ENCODE results near the gene COLQ. TPM values are rescaled to one million over a fixed set of nuclear protein-coding genes. Genes with fewer than 3 reads are reported as not detected.

COLQ gene
- total and polyA plus RNA-seq, 2 experiments from 2014 or later = 0.32 to 0.93 TPM

DNA sequence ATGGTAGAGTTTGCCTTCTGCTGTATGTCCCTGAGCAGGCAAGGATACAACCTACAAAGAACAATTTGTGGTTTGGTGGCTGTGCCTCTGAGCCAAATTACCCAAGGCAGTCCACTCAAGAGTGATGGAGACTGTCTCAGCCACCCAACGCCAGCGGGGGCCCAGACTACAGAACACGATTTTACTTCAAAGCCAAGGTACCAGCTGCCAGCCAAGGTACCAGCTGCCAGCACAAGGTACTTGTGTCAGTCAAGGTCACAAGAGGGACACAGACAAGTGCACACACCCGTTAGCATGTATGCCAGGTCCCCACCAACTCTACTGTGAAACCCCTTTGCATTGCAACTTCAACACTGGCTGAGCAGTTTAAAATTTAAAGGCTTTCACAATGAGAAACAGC lies 23.5 kb downstream of the COLQ start:
- Histone ChIP-seq H3F3A (ENCODE audit: insufficient read depth) (peaks cover 19% of the 10 kb centered on the region), H3K79me2 (ENCODE audit: insufficient read depth) (no peaks in the 10 kb centered on the region), H3K4me1 (ENCODE audit: insufficient read depth) (peaks cover 15% of the 10 kb centered on the region), H3K27ac (no peak overlapping the region), H4K20me1 (ENCODE audit: insufficient read depth) (no peaks in the 10 kb centered on the region), H3K36me3 (ENCODE audit: low read depth) (no peaks in the 10 kb centered on the region), H3K4me2 (ENCODE audit: unreplicated experiment) (no peak overlapping the region), H3K4me3 (no peak overlapping the region), H3K9me3 (ENCODE audit: low read depth) (no peaks in the 10 kb centered on the region), H3K9ac (no peak overlapping the region), H2AFZ (no peak overlapping the region), H3K27me3 (replicated peaks; ENCODE audit: insufficient read depth) (no peaks in the 10 kb centered on the region), H3K9me2 (ENCODE audit: insufficient read depth) (no peaks in the 10 kb centered on the region)
- no peak for DNase-seq
- no peak for TF ChIP-seq EZH2 (IDR thresholded peaks at IDR 0.05; ENCODE audit: insufficient read depth, poor library complexity, severe bottlenecking)
- no peak for TF ChIP-seq EZH2phosphoT487 (IDR thresholded peaks at IDR 0.05; ENCODE audit: insufficient read depth, low read depth)
- WGBS, 2 experiments (ENCODE audit: low coverage in 1 of 2, low lambda C conversion rate in 2 of 2, missing lambda C conversion rate in 2 of 2) = 63 to 65% methylated on average over 4 of the region's 4 CpGs
- in situ Hi-C loops (cut with MboI) = no loop called here

DNA sequence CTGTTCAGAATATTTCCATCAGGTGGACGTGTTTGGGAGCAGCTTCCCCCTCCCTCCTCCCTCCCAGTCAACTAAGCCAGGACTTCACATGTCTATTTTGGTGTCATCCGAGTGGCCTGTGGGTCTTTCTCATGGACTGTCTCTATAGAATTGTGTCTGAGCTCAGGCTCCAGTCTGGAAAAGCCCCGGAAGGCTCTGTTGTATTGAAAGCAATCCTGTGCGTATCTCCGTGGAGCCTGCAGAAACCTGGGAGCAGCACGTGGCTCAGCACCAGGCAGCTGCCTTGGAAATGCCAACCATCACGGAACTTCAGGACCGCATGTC lies 25.2 kb downstream of the COLQ start:
- Histone ChIP-seq H3K4me3 (no peak overlapping the region), H2AFZ (no peak overlapping the region), H3K79me2 (ENCODE audit: insufficient read depth) (no peaks in the 10 kb centered on the region), H3K9me2 (ENCODE audit: insufficient read depth) (no peaks in the 10 kb centered on the region), H3K9me3 (ENCODE audit: low read depth) (no peaks in the 10 kb centered on the region), H3K27me3 (replicated peaks; ENCODE audit: insufficient read depth) (no peaks in the 10 kb centered on the region), H3K27ac (no peak overlapping the region), H4K20me1 (ENCODE audit: insufficient read depth) (no peaks in the 10 kb centered on the region), H3K4me1 (ENCODE audit: insufficient read depth) (peaks cover 15% of the 10 kb centered on the region), H3K9ac (no peak overlapping the region), H3K4me2 (ENCODE audit: unreplicated experiment) (no peak overlapping the region), H3F3A (ENCODE audit: insufficient read depth) (peaks cover 19% of the 10 kb centered on the region), H3K36me3 (ENCODE audit: low read depth) (no peaks in the 10 kb centered on the region)
- no peak for TF ChIP-seq EZH2phosphoT487 (IDR thresholded peaks at IDR 0.05; ENCODE audit: insufficient read depth, low read depth)
- TF ChIP-seq EZH2 (IDR thresholded peaks at IDR 0.05; ENCODE audit: insufficient read depth, poor library complexity, severe bottlenecking) = no peak
- DNase-seq = no peak
- WGBS, 2 experiments (ENCODE audit: low coverage in 1 of 2, low lambda C conversion rate in 2 of 2, missing lambda C conversion rate in 2 of 2) = 83 to 90% methylated on average over 8 of the region's 8 CpGs
- in situ Hi-C loops (cut with MboI) = no loop called here

DNA sequence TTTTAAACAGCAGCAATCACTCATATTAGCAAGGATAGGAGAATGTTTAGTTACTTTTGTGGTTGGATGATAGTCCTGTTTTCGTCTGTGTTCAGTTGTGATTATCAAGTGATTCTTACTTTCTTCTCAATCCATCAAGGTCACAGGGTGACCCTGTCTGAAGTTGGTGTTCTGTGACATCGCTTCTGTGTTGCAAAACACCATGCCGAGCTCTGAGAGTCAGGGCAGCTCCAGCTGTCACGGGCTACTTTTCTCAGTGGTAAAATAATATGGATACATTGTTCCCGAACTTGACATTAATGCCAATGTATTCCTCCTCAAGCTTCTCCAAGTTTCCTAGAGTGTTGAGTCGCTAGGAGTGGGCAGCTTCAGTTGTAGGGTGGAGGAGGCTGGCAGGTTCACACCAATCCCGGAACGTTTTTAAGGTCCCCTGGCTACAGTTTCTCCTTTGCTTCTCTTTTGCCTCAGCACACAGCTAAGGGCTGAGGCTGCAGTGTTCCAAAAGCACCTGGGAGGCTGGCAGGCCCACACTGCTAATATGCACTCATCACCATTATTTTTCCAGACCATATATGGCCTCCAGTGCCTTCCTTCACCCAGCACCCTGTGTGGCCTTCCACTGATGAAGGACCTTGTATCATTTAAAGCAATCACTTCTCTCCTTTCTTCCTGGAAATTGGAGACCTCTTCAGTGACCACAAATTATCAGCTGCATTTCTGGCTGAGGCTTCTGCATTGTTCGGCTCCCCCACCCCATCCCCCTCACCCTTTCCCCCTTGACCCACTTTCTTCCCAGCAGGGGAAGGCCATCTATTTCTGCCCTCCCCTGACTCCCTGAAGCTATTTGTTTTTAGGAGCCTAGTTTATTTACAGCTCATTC lies 25.8 kb downstream of the COLQ start:
- Histone ChIP-seq H3K27me3 (replicated peaks; ENCODE audit: insufficient read depth) (no peaks in the 10 kb centered on the region), H4K20me1 (ENCODE audit: insufficient read depth) (no peaks in the 10 kb centered on the region), H3K79me2 (ENCODE audit: insufficient read depth) (no peaks in the 10 kb centered on the region), H3K4me2 (ENCODE audit: unreplicated experiment) (no peak overlapping the region), H3F3A (ENCODE audit: insufficient read depth) (peaks cover 17% of the 10 kb centered on the region), H3K9me3 (ENCODE audit: low read depth) (no peaks in the 10 kb centered on the region), H2AFZ (no peak overlapping the region), H3K9ac (no peak overlapping the region), H3K4me3 (no peak overlapping the region), H3K36me3 (ENCODE audit: low read depth) (no peaks in the 10 kb centered on the region), H3K4me1 (ENCODE audit: insufficient read depth) (peaks cover 15% of the 10 kb centered on the region), H3K27ac (no peak overlapping the region), H3K9me2 (ENCODE audit: insufficient read depth) (no peaks in the 10 kb centered on the region)
- 83 to 87% methylated on average over 9 of the region's 9 CpGs for WGBS, 2 experiments (ENCODE audit: low coverage in 1 of 2, low lambda C conversion rate in 2 of 2, missing lambda C conversion rate in 2 of 2)
- in situ Hi-C loops (cut with MboI) = no loop called here
- TF ChIP-seq EZH2 (IDR thresholded peaks at IDR 0.05; ENCODE audit: insufficient read depth, poor library complexity, severe bottlenecking) = no peak
- no peak for TF ChIP-seq EZH2phosphoT487 (IDR thresholded peaks at IDR 0.05; ENCODE audit: insufficient read depth, low read depth)
- no peak for DNase-seq

GRCh38 chr3:15493436-15493835 lies 28.1 kb downstream of the COLQ start:
- Histone ChIP-seq H3K27ac (no peak overlapping the region), H3K9ac (no peak overlapping the region), H3K36me3 (ENCODE audit: low read depth) (no peaks in the 10 kb centered on the region), H3K79me2 (ENCODE audit: insufficient read depth) (no peaks in the 10 kb centered on the region), H4K20me1 (ENCODE audit: insufficient read depth) (no peaks in the 10 kb centered on the region), H3F3A (ENCODE audit: insufficient read depth) (no peaks in the 10 kb centered on the region), H3K4me1 (ENCODE audit: insufficient read depth) (no peaks in the 10 kb centered on the region), H3K9me2 (ENCODE audit: insufficient read depth) (no peaks in the 10 kb centered on the region), H3K4me3 (no peak overlapping the region), H3K27me3 (replicated peaks; ENCODE audit: insufficient read depth) (no peaks in the 10 kb centered on the region), H3K4me2 (ENCODE audit: unreplicated experiment) (no peak overlapping the region), H2AFZ (no peak overlapping the region), H3K9me3 (ENCODE audit: low read depth) (no peaks in the 10 kb centered on the region)
- no peak for DNase-seq
- 81 to 84% methylated on average over 5 of the region's 5 CpGs for WGBS, 2 experiments (ENCODE audit: low coverage in 1 of 2, low lambda C conversion rate in 2 of 2, missing lambda C conversion rate in 2 of 2)
- in situ Hi-C loops (cut with MboI) = no loop called here
- TF ChIP-seq EZH2phosphoT487 (IDR thresholded peaks at IDR 0.05; ENCODE audit: insufficient read depth, low read depth) (no peak), EZH2 (IDR thresholded peaks at IDR 0.05; ENCODE audit: insufficient read depth, poor library complexity, severe bottlenecking) (no peak)
